HG03460 (cell line): ENCODE results near the gene HORMAD2.
"Not testable (repeated sequence)": the region's sequence is repeated elsewhere in the genome, so short reads cannot be mapped to it uniquely, and the experiment has no call there.

Experiments
- ATAC-seq: cut with Tn5 transposase; IDR thresholded peaks from one replicate; pipeline ENCODE4 v1.9.1; 2021; ENCODE audit not compliant: unreplicated experiment

Gene HORMAD2

DNA sequence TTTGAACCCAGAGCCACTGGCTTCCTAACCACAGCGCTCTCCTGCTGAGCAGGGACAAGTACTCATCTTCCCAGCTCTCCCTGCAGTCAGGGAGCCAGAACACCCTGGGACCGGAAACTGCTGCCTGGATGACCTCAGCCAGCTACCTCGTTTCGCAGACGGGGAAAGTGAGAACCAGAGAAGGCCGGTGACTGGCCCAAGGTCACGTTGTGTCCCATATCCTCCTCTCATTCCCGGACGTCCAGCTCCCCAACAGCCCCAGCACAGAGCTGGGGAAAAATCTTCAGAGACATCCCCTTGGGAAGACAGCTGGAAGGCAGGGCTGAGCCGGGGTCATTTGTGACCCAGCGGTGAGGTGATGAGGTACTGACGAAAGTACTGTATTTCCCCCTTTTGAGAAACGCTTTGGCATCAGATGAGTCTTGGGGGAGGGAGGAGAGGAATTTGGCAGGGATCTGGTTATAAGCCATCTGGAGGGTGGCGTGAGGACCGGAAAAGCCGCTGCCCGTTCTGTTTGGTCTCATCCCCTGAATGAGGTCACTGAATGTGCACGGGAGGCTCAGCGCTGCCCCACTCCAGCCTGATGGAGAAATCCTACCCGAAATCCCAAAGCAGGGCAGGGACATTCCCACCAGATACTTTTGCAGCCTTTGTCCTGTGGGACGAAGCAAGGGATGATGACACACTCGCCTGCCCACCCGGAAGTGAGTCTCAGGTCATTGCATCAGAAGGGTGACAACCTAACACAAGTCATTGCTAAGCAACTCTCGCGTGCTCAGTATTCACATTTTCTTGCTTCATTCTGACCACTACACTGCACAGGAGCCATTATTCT, 125.2 kb downstream of the HORMAD2 start:
- ATAC-seq = no peak

DNA sequence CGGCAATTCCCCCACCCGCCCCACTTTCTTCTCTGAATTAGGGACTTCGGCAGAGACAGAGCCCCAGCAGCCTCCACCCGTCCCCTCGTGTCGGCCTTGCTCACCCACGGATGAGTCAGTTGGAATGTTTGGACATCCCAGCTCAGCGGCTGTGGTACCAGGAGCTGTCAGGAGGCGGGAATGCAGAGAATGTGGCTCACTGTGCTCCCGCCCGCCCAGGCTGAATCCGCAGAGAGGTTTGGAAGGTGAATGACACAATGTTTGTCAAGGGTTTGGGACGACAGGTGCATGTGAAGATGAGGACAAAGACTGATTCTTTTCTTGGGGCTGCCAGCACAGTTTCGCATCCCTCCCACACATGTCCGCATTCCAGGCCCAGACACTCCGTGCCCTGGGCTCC, 126.7 kb downstream of the HORMAD2 start:
- no peak for ATAC-seq

- ATAC-seq = no peak
Observed at GRCh38 chr22:30208631-30209603, 128.7 kb downstream of the HORMAD2 start.

- ATAC-seq = no peak
Observed at GRCh38 chr22:30209642-30210041, 129.4 kb downstream of the HORMAD2 start.

DNA sequence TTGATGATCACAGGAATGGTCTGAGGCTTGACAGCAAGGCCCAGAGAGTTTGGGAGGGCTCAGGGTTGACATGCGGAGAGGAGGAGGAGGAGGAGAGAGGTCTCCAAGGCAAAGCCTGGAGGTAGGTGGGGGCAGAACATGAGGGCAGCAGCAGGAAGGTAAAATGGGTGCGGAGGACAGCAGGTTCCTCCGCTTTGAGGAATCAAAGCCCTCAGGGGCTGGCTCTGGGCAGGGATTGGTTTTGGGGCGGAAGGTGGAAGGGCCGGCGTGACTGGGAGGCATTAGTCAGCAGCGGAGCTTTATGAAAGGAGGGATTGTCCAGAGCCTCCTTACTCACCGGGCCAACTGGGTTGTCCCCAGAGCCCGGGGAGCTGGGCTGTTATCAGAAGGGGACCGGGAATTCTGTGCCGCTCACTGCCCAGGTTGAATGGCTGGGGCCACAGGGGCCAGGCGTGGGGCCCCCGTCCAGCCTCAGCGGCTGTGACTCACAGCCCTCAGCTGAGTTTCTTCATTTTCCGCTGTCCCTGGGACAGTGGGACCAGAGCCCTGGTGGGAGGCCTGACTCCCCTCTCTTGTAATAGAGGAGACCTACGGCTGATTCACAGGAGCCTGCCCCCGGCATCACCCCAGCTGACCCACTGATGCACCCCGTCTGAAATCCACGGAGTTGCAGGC, 130.1 kb downstream of the HORMAD2 start:
- no peak for ATAC-seq

GRCh38 chr22:30211124-30211820, 131.0 kb downstream of the HORMAD2 start:
- no peak for ATAC-seq

- no peak for ATAC-seq
Observed at GRCh38 chr22:30212363-30212995, 132.2 kb downstream of the HORMAD2 start.

GRCh38 chr22:30212996-30213441, 132.8 kb downstream of the HORMAD2 start:
- no peak for ATAC-seq

DNA sequence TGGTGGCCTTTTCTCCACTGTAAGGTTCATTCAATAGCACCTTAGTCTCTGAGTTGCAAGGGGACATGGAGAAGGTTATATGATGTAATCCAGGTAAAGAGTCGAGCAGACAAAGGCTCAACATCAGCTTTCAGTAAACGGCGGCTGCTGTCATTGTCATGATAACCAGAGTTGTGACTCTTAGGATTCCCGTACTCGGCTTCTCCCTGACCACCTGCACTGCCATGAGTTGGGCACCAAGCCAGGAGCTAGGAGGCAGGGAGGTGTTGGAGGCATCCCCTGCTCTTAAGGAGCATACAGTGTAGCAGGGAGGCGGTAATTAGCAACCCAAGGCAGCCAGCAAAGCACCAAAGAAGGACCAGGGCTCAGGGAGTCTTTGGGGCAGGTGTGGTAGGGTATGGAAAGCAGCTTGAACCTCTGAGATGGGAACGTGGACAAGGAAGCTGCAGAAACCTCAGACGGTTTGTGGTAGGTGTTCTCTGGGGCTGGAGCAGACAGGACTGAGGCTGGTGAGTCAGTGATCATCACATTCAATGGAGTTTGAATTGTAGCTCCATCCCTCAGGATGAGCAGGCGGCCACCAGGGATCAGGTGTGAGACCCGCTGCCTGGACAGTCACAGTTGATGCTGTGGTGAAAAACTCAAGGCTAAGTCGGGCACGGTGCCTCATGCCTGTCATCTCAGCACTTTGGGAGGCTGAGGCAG, 134.6 kb downstream of the HORMAD2 start:
- ATAC-seq = no peak

DNA sequence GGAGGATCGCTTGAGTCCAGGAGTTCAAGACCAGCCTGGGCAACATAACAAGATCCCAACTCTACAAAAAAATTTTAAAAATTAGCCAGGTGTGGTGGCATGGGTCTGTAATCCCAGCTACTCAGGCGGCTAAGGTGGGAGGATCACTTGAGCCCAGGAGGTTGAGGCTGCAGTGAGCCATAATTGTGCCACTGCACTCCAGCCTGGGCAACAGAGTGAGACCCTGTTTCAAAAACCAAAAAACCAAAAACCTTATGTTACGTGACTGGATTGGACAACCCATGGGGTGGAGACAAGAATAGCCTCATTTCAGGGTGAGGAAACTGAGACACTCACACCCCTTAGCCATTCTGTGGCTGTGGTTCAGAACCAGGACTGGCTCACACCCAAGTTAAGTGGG, 136.0 kb downstream of the HORMAD2 start:
- not testable (repeated sequence) for ATAC-seq

DNA sequence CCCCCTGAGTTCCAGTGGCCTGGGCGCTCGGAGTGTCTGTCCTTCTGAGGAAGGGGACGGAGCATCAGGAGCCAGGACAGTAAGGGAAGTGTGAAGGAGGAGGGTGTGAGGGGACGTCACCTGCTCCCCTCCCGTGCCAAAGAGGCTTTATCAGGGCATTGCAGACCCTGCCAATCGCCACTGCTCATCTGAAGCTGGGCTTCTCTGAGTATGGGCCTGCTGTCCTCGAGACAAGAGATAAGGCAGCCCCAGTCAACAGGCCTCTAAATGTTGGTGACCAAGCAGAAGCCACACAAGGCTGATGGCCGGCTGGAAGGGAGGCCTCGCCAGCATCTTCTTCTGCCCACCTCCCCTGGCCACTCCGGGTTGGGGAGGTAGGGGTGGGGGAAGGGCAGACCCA, 136.4 kb downstream of the HORMAD2 start:
- no peak for ATAC-seq

- ATAC-seq = no peak
Observed at GRCh38 chr22:30217698-30218560, 137.7 kb downstream of the HORMAD2 start.

DNA sequence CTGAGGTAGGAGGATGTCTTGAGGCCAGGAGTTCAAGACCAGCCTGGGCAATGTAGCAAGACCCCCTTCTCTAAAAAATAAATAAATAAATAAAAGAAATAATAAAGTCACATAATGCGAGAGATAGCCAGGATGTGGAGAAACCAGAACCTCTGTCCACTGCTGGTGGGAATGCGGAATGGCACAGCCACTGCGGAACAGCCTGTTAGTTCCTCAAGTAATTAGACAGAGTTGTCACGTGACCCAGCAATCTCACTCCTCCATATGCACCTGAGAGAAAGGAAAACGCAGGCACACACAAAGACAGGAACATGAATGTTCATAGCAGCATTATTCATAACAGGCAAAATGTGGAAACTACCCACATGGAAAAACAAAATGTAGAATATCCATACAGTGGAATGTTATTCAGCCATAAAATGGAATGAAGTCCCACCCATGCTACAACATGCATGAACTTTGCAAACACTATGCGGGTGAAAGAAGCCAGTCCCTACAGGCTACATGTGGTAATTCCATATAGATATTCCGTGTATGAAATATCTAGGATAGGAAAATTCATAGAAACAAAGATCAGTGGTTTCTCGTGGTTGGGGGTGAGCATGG, 138.9 kb downstream of the HORMAD2 start:
- no peak for ATAC-seq

GRCh38 chr22:30219668-30220278, 139.5 kb downstream of the HORMAD2 start:
- ATAC-seq = no peak

GRCh38 chr22:30220338-30221012, 140.2 kb downstream of the HORMAD2 start:
- ATAC-seq = no peak

DNA sequence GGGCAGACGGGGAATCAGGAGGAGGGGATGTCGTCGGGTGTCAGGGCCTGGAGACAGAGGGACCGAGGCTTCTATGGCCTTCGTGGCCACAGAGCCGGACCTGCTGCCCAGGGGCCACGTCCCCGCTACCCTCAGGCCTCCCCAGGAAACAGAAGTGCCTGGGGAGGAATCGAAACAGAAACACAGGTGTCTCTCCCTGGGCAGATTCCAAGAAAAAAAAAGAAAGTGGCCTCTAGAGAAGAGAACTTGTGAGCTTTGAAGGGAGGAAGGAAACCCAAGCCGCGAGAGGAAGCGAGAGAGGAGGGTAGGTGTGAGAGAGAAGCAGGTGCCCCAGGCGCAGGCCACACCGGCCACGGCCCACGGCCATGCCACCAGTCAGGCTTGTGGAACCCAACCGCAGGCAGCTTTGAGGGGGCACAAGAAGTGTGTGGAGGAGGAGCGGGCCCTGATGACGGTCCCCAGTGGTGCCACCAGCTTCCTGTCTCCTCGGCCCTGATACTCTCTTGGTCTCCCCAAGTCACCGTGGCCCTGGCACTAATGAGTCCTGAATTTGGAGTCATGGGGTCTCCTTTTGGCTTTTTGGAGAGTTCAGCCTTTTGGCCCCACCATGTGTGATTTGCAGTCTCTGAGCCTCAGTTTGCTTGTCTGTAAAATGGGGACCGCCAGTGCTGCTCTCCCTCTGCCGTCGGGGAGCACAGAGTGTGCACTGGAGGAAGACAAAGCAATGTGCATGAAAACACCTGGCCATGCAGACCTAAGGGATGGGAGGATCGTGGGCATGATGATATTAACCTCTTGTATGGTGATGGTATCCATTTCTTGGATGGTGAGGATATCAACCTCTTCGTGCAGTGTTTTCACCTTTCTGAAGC, 141.1 kb downstream of the HORMAD2 start:
- no peak for ATAC-seq
